Activated naive CD8-positive, alpha-beta T cell treated with anti-CD3 and anti-CD28 coated beads for 36 hours (primary cell): ENCODE results near the gene MAD2L2. TPM values are rescaled to one million over a fixed set of nuclear protein-coding genes. Genes with fewer than 3 reads are reported as not detected.

Experiments used
- total RNA-seq, 2 experiments: library from RNA; stranded (reverse); gene quantifications; one replicate each; pipeline ENCODE4 v1.2.3, GENCODE V29; 2021

Gene MAD2L2
- total RNA-seq, 2 experiments from 2014 or later: 71.9 to 72.1 TPM

Other genes with a start within 250 kb of the MAD2L2 start
- gene DISP3, start 202.0 kb downstream of the MAD2L2 start, total RNA-seq: under 1 TPM; 0.20 to 0.58 TPM
- gene FBXO2, start 26.7 kb downstream of the MAD2L2 start, total RNA-seq: 1 to 10 TPM; 1.5 to 1.7 TPM
- 10 to 100 TPM; 14.4 to 15.9 TPM for gene FBXO44, start 26.3 kb downstream of the MAD2L2 start, total RNA-seq
- gene FBXO6, start 16.9 kb downstream of the MAD2L2 start, total RNA-seq: 10 to 100 TPM; 15.5 to 16.8 TPM
- under 1 TPM; 0.08 to 0.16 TPM for gene DRAXIN, start 10.6 kb upstream of the MAD2L2 start, total RNA-seq
- gene AGTRAP, start 55.0 kb upstream of the MAD2L2 start, total RNA-seq: 10 to 100 TPM; 10.2 to 11.0 TPM
- not detected for gene C1orf167, start 81.0 kb upstream of the MAD2L2 start, total RNA-seq
- 10 to 100 TPM; 11.0 to 12.2 TPM for gene MTHFR, start 124.8 kb upstream of the MAD2L2 start, total RNA-seq
- gene CLCN6, start 125.0 kb upstream of the MAD2L2 start, total RNA-seq: 10 to 100 TPM in 1 of 2 experiments, 1 to 10 TPM in 1; 9.6 to 13.3 TPM
- gene NPPA, start 166.6 kb upstream of the MAD2L2 start, total RNA-seq: not detected
- gene NPPB, start 177.8 kb upstream of the MAD2L2 start, total RNA-seq: not detected
- gene KIAA2013, start 245.3 kb upstream of the MAD2L2 start, total RNA-seq: 10 to 100 TPM; 27.5 to 30.1 TPM